HG02571 (cell line): ENCODE measurements around the gene XPO1.
"Not testable (repeated sequence)": the region's sequence is repeated elsewhere in the genome, so short reads cannot be mapped to it uniquely, and the experiment has no call there.

Experiments used
- ATAC-seq: cut with Tn5 transposase; IDR thresholded peaks from one replicate; pipeline ENCODE4 v1.9.1; 2021; ENCODE audit warnings: mild to moderate bottlenecking, moderate library complexity; ENCODE audit not compliant: unreplicated experiment

XPO1 gene, protein sequence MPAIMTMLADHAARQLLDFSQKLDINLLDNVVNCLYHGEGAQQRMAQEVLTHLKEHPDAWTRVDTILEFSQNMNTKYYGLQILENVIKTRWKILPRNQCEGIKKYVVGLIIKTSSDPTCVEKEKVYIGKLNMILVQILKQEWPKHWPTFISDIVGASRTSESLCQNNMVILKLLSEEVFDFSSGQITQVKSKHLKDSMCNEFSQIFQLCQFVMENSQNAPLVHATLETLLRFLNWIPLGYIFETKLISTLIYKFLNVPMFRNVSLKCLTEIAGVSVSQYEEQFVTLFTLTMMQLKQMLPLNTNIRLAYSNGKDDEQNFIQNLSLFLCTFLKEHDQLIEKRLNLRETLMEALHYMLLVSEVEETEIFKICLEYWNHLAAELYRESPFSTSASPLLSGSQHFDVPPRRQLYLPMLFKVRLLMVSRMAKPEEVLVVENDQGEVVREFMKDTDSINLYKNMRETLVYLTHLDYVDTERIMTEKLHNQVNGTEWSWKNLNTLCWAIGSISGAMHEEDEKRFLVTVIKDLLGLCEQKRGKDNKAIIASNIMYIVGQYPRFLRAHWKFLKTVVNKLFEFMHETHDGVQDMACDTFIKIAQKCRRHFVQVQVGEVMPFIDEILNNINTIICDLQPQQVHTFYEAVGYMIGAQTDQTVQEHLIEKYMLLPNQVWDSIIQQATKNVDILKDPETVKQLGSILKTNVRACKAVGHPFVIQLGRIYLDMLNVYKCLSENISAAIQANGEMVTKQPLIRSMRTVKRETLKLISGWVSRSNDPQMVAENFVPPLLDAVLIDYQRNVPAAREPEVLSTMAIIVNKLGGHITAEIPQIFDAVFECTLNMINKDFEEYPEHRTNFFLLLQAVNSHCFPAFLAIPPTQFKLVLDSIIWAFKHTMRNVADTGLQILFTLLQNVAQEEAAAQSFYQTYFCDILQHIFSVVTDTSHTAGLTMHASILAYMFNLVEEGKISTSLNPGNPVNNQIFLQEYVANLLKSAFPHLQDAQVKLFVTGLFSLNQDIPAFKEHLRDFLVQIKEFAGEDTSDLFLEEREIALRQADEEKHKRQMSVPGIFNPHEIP (N-terminal part only)

DNA sequence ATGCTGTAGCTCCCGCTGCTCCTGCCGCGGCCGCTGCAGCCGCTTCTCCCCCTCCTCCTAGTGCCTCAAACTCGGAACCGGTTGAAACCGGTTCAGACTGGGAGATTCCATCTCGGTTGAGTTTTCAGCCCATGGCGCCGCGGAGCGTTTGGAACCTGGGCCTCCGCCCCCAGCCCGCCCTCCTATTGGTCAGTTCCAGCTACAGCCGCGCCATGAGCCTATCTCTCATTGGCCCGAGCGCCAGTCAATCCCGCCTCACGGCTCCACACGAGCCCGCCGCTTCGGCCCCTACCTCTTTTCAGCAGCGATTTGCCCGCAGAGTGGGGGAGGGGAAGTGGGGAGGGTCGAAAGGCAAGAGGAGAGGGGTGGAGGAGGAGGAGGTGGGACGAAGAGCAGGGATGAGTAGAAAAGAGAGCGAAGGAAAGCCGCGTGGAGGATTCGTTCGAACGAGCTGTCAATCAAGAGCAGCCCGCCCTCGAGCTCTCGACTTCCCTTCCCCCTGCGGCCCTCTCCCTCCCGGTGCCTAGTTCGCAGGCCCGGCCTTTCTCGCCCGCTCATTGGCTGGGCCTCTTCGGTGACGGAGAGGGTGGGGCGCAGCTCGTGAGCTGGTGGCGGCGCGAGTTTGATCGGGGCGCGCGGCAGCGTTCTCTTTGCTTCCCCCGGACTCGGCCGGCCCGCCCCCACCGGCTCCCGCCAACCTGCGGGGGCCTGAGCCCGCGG is at the start of gene XPO1:
Gene XPO1, minus strand, starts transcription at position 157 of the 720 bp plus-strand sequence. CDS start 4,459 bp downstream, outside the sequence.
- peak; percentile 83 for ATAC-seq

DNA sequence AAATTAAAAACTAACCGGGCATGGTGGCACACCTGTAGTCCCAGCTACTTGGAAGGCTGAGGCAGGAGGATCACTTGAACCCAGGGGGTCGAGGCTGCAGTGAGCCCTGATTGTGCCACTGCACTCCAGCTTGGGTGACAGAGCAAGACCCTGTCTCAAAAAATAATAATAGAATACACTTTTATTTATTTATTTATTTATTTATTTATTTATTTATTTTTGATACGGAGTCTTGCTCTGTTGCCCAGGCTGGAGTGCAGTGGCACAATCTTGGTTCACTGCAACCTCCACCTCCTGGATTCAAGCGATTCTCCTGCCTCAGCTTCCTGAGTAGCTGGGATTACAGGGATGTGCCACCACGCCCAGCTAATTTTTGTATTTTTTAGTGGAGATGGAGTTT is 48.8 kb upstream of the XPO1 start:
- ATAC-seq = not testable (repeated sequence)

DNA sequence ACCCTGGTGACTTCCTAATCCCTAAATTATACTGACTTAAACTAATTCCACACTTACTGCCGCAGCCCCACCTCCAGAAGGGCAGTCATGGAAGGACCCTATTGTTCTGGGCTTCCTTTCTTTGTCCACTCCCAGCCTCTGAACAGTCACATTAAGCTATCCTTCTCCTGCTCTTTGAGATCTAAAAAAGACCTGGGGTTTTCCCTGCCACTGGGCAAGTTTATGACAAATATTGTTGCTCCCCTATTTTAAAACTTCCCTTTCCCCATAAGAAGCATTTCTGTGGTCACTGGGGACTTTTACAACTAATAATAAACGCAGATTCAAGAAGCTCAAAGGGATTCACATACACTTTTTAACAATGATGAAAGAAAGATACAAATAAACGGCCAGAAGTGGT is 47.2 kb upstream of the XPO1 start:
- no peak for ATAC-seq

DNA sequence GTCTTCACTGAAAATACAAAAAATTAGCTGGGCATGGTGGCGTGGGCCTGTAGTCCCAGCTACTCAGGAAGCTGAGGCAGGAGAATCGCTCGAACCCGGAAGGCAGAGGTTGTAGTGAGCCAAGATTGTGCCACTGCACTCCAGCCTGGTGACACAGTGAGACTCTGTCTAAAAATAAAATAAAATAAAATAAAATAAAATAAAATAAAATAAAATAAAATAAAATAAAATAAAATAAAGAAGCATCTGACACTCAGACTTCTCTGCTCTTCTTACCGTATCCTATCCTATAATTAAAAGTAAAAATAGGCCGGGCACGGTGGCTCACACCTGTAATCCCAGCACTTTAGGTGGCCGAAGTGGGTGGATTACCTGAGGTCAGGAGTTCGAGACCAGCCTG is 46.2 kb upstream of the XPO1 start:
- not testable (repeated sequence) for ATAC-seq

DNA sequence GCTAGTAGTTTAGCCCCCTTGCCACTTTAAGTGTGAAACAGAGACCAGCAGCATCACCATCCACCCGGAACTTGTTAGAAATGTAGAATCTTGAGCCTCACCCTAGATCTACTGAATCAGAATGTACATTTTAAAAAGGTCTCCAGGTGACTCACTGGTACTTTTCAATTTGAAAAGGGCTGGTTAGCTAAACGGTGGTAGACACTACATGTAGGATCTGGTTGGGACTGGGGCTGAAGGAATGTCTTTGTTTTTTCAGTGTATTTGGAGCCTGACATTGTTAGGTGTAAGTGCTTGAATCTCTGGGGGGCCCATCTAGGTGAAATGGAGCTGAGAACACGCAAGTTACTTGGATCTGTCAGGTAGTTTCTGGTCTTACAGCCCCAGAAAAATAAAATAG is 44.0 kb upstream of the XPO1 start:
- ATAC-seq = no peak

DNA sequence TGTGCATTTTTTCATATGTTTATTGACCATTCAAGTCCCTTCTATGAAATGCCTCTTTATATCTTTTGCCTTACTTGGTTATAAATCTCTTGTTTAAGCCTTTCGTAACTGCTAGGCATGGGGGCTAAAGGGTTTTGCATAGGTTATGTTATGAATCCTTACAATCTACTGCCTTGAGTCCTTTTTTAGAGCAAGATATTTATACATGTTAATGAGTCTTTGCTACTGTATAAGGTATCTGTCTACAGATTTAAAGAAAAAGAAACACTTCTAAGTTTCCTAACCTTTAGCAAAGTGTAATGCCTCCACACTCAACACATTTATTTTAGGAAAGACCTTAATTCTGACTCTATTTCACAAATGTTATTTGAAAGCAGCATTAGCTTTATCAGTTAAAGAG is 43.6 kb upstream of the XPO1 start:
- ATAC-seq = no peak

DNA sequence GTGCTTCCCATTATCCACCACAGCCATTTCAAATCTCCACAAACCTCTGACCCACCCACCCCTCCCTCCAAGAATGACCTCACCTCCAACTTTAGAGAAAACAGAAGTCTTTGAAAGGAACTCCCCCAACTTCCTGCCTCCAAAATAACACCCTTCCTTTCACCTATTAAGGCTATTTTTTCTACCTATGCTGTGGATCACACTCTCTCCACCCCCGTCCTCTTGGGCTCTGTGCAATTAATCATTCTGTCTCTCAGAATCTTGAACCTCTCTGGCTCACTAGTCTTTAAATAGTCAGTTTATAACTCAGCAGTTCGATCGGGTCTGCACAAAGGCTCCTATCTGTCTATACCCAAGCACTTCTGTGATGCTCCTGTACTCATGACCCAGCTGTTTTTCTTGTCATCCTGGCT is 37.3 kb upstream of the XPO1 start:
- no peak for ATAC-seq

DNA sequence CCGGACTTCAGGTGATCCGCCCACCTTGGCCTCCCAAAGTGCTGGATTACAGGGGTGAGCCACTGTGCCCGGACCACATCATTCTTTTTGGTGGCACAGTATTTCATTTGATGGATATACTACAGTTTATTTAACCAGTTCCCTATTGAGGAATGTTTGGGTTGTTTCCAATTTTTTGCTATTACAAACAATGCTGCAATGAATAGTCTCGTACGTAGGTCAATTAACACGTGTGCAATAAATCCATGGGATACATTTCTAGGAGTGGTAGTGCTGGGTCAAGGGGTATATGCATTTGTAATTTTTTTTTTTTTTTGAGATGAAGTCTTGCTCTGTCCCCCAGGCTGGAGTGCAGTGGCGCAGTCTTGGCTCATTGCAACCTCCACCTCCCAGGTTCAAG is 28.4 kb upstream of the XPO1 start:
- no peak for ATAC-seq

DNA sequence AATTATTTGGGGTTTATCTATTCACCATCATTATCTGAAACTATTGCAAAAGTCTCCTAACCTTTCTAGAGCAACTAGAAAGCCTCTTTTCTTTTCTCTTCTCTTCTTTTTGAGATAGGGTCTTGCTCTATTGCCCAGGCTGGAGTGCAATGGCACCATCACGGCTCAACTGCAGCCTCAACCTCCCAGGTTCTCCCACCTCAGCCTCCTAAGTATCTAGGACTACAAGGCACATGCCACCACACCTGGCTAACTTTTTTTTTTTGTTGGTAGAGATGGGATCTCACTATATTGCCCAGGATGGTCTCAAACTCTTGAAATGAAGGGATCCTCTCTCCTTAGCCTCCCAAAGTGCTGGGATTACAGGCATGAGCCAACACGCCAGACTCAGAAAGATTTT is 24.5 kb upstream of the XPO1 start:
- ATAC-seq = no peak

DNA sequence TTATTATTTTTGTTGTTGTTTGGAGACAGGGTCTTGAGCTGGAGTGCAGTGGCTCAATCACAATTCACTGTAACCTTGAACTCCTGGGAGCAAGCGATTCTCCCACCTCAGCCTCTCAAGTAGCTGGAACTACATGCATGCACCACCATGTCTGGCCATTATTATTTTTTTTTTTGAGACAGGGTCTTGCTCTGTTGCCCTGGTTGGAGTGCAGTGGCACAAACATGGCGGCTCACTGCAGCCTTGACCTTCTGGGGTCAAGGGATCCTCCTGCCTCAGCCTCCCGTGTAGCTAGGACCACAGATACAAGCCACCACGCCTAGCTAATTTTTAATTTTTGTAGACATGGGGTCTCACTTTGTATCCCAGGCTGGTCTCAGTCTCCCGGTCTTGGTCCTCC is 20.0 kb upstream of the XPO1 start:
- ATAC-seq = no peak

DNA sequence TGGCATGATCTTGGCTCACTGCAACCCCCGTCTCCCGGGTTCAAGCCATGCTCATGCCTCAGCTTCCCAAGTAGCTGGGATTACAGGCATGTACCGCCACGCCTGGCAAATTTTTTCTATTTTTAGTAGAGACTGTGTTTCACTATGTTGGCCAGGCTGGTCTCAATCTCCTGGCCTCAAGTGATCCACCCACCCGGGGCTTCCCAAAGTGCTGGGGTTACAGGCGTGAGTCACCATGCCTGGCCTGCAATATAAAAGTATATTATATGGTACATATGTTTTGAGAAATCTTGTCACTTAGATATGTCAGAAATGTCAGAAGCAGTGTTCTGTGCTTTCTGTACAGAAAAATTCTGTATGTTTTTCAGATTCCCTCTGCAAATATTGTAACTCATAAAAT is 19.2 kb upstream of the XPO1 start:
- no peak for ATAC-seq

DNA sequence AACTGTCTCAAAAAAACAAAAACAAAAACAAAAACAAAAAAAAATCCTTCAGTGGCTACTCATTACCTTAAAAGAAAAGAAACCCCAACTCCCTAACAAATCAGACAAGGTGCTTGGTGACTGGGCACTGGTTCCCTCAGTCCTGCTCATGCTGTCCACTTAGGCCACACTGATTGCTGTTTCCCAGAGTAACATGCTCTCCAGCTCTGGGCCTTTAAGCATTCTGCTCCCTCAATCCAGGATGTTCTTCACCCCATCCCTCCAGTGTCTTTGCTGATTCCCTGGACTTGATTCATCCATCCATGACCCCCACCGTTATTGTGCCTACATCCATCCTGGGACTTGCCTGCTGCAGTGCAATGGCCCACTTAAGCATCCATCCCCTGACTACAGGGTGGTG is 16.4 kb upstream of the XPO1 start:
- ATAC-seq = no peak

DNA sequence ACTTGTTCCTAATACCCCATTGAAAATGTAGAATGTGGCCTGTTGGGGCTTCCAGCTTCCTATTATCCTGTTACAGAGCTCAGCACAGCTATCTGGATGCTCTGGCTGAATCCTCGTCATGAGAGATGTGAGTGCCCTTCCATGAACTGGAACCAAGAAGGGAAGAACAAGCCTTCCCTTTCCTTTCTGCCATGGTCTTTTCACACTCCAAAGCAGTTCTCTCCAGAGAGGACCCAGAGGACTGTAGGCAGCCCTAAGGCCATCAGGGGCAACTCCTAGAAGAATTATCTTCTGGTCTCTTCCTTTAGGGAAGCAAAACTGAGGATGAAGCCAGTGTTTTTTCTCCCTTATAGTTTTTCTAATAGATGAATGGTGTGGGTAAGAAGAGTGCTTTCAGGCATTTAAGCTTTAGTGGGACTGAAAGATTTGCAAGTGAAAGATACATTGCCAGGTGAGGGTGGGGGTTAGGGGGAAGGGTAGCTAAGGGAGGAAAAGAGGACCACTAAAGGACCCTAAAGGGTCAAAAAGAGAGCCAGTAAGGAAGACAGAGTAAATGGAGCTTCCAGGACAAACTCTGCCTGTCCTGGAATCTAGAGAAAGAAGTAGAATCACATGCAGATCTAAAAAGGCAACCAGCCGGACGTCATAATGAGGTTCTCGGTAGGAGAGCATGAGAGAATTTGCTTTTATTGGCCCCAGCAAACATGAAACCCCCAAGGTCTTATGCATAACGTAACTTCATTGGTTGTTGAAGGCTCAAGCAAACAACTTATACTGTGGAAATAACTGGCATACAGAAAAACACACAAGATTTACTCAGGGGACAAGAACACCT is 12.4 kb upstream of the XPO1 start:
- ATAC-seq = no peak

DNA sequence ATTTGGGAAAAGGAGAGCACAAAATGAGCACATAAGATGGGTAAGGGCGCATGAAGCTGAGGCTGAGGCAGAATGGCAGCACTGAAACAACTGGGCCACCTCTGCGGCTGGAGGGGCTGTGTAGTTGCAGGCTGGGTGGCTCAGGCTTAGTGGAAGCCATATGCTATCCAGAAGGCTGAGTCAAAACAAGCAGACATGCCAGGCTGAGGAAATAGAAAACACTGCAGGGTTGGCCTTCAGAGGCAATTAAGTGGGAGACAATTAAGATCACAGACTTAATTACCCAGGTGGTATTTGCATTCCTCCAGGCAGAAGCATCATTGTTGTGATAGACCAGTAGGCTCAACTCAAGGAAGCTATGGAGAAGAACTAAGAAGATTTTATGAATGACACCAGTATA is 11.4 kb upstream of the XPO1 start:
- ATAC-seq = no peak

DNA sequence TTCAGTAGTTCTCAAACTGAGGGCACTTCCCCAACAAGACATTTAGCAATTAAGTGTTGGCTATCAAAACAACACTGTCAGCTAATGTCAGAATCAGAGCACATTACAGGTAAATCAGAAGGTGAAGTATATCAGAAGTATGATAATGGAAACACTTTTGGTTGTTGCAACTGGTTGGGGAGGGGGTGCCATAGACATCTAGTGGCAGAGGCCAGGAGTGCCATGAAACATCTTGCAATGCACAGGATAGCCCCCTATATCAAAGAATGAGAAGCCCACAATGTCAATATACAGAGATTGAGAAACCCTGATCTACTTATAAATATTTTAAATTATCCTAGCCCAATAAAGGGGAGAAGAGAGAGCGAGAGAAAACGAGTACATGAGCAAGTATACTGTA is 4.9 kb upstream of the XPO1 start:
- no peak for ATAC-seq

DNA sequence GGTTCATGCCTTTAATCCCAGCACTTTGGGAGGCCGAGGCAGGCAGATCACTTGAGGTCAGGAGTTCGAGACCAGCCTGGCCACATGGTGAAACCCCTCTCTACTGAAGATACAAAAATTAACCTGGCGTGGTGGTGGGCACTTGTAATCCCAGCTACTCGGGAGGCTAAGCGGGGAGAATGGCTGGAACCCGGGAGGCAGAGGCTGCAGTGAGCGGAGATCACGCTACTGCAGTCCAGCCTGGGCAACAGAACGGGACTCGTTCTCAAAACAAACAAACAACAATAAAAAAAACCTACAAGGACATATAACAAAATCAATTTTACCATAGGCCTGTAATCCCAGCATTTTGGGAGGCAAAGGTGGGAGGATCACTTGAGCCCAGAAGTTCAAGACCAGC is 2.0 kb upstream of the XPO1 start:
- ATAC-seq = not testable (repeated sequence)

DNA sequence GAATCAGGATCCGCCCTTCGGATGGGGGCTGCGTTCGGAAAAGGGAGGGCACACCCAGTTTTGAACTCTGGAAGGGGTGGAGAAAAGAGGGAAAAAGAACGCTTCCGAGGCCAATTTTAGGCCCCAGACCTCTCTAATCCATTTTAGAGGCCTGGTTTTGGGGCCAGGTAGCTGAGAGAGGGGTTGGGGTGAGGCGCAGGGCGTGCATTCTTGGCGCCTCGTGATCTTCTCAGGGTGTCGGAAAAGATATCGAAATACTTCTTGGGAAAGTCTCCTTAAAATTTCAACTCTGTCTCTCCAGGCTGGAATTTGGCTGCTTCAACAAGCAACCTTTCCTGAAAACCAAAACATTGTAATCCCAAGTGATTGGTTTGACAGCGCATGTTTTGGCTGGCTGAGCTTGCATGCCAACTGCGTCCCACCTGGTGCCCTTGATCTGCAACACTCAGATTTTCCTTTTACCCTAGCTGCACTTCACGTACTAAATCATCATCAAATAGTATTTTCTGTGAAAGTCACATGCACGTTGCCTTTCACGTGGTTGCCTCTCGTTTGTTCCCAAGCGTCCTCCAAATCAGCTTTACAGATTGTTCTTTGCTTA is 864 bp upstream of the XPO1 start:
- ATAC-seq = no peak

DNA sequence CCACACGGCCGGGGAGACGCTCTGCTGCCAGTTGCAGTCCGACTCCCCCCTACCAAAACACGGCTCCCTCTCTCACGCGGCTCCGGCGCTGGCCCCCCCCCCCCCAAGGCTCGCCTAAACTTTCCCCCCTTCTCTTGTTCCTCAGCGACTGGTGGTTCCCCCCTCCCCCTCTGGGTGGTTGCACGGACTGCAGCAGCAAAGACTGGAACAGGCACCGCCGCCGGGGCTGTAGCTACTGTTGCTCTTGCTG is 281 bp downstream of the XPO1 start:
- ATAC-seq = no peak

DNA sequence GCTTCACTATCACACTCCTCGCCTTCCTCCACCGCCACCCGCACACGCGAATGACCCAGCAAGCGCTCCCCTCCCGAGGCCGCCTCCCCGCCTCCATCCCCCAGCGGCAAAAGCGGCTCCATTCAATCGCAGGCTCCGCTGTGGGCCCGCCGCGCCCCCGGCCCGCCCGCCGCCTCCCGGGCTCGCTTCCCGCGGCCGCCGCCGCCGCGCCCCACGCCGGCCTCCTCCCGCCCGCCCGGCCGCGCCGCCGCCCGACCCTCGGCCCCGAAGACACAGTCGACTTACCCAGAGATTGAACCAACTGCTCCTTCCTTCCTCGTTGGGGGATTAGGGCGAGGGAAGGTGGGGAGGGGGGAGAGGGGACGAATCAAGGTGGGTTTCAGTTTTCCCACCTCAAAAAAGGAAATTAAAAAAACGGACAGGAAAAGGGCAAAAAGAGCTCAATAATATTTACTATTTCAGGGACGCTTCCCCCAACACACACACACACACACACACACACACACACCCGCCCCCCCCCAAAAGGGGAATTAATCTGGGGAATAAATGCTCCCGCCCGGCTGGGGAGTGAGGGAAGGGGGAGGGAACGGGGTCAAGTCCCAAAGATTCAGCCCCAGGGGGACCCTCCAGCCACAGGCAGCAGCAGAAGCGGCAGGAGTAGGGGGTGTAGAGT is 743 bp downstream of the XPO1 start:
- ATAC-seq = no peak
